Measurements from ENCODE around the gene ICA1.

- TF ChIP-seq EP300 (IDR thresholded peaks at IDR 0.05) (no peak), CTCF (IDR thresholded peaks at IDR 0.05) (no peak)
Observed at GRCh38 chr7:8205537-8205936, 56.4 kb downstream of the ICA1 start.
